PC-3 (cell line): ENCODE measurements around the gene CTAG1B.
"Not testable (repeated sequence)": the region's sequence is repeated elsewhere in the genome, so short reads cannot be mapped to it uniquely, and the experiment has no call there.

Experiments
- CTCF ChIP-seq: fragments of 300-600 bp; sonication (generic); conservative IDR thresholded peaks from 2 replicates; pipeline ENCODE4 v1.5.1; 2017; ENCODE audit warnings: antibody characterized with exemption, low read depth, mild to moderate bottlenecking, low read length
- EZH2 ChIP-seq: fragments of 300-600 bp; sonication (generic); IDR thresholded peaks from one replicate; pipeline ENCODE4 v1.6.1; 2017; ENCODE audit warnings: antibody characterized with exemption, mild to moderate bottlenecking, low read length; ENCODE audit not compliant: unreplicated experiment

- not testable (repeated sequence) for TF ChIP-seq CTCF, EZH2
Observed at GRCh38 chrX:154582994-154583393, 36.1 kb downstream of the CTAG1B start.
